GM18951 (cell line): ENCODE measurements around the gene ERN1.

Experiments
- POLR2A ChIP-seq: IDR thresholded peaks from 4 replicates; pipeline ENCODE4 v1.6.1; 2011; ENCODE audit warnings: mild to moderate bottlenecking; ENCODE audit not compliant: insufficient read length, insufficient read depth; ENCODE audit errors: extremely low read depth
- in situ Hi-C: fragments of 300-500 bp; cut with MboI; formaldehyde crosslinking; loops from one replicate; pipeline ENCODE4 v1.12.0; 2022; ENCODE audit warnings: low sequenced_read_pairs, mixed read lengths, inconsistent platforms; ENCODE audit not compliant: unreplicated experiment

The ERN1 gene

DNA sequence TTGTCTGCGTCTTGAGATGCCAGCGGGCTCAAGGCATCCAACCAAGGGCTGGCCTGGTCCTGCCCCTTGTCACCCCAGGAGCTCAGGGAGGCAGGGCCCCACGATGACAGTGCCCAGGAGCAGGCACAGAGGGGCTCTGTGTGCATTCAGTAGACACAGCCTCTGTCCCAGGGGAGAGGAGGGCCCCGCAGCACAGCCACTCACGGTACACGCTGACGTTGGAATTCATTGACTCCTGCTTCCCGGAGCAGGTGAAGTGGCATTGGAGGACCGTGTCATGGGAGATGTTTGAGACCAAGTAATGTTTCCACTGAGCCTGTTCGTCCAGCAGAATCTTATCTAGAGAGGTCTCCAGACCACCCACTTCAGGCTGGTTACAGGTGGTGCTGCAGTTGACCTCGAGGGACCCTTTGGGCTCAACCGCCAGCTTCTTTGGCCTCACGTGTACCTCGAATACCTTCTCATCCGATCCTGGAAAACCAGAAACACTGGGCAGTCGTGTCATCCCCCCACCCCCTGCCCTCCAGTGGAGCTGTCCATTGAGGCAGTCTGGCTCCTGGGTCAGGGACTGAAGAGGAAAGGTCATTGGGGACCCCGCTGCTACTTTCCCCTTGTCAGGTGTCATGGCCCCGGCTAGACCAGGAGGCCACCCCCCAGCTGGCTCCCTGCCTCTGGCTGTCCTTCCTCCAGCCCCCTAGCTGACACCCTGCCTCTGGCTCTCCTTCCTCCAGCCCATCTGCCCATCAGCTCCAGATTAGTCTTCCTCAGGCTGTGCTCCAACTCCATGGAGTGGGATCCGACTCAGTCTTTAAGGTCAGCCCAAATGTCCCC, 124.8 kb downstream of the ERN1 start:
- no peak for TF ChIP-seq POLR2A
- in situ Hi-C loops = no loop called here

DNA sequence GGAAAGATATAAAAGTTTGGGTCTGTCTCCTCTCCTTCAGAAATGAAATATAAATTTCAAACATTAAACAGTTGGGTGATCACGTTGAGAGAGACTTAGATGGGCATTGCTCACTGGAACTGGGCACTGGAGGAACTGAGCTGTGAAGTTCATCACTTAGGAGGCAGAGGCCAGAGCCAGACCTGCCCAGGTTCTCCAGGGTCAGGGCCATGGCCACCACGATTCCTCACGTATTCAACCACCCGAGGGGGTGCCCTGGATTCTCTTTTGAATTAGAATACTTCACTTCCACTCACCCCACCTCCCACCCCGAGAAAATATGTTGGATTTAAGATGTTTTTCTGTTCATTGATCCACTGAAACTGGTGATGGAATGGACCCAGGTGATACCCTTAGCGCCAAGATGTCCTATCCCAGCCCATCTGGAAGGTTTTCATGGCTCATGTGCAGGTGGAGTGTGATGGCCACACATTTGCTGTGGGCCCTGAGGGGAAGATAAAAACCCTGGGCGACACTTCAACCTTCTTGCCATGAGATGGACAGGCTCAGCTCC, 125.7 kb downstream of the ERN1 start:
- no peak for TF ChIP-seq POLR2A
- in situ Hi-C loops = no loop called here

DNA sequence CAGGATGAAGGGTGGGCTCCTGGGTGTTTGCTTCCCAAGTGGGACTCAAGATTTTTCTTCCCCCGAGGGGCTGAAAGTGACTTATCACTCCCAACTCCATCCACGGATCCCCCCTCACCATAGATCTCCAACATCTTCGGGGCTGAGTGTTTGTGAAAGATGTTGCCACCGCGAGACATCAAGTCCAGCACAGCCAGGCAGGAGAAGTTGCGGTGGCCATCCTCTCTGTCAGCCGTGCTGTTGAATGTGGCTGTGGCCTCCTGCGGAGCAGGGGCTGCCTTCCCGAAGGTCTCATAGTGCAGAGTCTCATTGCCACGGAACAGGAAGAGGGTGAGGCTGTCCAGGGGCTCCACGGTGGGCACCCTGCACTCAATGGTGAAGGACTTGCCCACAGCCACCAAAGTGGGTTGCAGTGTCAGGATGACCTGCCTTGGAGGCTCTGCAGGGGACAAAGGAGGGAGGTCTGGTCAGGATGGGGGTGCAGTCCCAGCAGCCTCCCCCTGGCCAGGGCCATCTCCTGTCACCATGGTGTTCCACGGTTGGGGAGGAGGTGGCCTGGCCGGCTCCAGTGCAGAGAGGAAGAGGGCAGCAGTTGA, 126.3 kb downstream of the ERN1 start:
- no peak for TF ChIP-seq POLR2A
- in situ Hi-C loops = no loop called here

GRCh38 chr17:64002658-64003525, 127.1 kb downstream of the ERN1 start:
- in situ Hi-C loops = no loop called here
- TF ChIP-seq POLR2A = no peak

GRCh38 chr17:64001763-64002529, 128.0 kb downstream of the ERN1 start:
- in situ Hi-C loops = no loop called here
- TF ChIP-seq POLR2A = no peak

GRCh38 chr17:64001091-64001579, 128.8 kb downstream of the ERN1 start:
- no peak for TF ChIP-seq POLR2A
- in situ Hi-C loops = no loop called here

DNA sequence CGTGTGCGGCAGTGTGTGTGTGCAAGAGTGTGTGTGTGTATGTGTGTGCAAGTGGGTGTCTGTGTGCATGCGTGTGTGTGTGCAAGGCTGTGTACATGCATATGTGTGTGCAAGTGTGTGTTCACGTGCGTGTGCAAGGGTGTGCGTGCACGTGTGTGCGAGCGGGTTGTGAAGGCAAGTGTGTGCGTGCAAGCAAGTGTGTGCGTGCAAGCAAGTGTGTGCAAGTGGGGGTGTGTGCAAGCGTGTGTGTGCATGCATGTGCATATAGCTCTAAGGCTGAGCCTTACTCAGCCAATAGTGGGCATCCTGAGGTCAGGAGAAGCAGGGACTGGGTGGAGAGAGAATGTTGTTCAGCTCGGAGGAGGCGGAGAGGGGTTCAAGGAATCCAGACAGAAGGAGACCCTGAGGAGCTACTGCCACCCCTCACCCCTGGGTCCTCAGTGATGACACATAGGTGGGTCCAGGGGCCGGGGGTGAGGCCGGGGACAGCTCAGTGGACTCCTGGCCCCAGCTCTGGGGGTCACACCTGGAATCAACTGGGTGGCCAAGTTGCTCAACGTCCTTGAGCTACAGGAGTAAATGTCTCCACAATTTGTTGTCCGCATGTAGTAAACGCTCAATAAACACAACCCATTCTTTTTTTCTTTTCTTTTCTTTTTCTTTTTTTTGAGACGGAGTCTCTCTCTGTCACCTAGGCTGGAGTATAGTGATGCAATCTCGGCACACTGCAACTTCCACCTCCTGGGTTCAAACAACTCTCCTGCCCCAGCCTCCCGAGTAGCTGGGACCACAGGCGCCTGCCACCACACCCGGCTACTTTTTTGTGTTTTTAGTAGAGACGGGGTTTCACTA, 130.0 kb downstream of the ERN1 start:
- in situ Hi-C loops = no loop called here
- TF ChIP-seq POLR2A = no peak

DNA sequence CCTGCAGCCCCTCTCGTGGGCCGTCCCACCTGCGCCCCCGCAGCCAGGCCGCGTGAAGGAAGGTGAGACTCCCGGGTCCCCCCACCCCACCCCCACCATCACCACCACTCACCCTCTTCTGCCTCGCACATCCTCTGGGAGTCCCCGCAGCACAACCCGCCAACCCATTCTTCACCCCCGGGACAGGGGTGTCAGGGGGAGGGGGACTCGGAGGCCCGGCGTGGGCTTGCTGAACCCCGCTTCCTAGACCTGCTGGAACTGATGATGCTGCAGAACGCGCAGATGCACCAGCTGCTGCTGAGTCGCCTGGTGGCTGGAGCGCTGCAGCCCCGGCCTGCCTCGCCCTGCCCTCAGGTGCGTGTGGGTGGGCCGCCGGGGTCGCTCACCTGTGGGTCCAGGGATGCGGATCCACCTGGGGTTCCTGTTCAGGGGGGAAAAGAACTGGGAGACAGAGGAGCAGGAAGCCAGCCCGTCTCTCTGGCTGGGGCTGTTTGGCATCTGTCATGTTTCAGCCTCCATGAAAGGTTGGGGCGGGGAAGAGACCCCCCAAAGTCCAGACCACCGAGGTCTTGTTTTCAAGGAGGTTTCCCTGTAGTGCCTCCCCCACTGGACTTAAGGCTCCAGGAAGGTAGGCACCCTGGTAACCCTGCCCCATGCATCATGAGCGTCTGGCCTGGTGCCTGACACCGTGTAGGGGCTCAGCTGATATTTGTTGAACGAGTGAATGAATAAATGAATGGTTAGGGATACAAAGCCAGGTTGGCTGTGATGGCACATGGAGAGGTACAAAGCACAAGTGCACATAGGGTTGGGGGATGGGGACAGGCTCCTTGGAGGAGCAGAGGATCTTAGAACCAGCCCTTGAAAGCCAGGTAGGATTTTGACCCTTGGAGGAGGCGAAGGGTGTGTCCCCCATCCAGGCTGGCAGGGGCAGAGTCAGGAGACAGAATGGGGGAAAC, 130.9 kb downstream of the ERN1 start:
- no peak for TF ChIP-seq POLR2A
- in situ Hi-C loops = no loop called here

GRCh38 chr17:63998050-63998720, 131.8 kb downstream of the ERN1 start, which contains the start of gene PRR29:
Gene PRR29, plus strand, starts transcription at chr17:63998351. Its CDS starts 14 bp downstream, at chr17:63998365.
- in situ Hi-C loops = no loop called here
- no peak for TF ChIP-seq POLR2A
